ENCODE results near the gene DDRGK1. TPM values are rescaled to one million over a fixed set of nuclear protein-coding genes. Genes with fewer than 3 reads are reported as not detected.

The DDRGK1 gene
- total RNA-seq, 1 donor from 2014 or later, result 61.6 TPM

DNA sequence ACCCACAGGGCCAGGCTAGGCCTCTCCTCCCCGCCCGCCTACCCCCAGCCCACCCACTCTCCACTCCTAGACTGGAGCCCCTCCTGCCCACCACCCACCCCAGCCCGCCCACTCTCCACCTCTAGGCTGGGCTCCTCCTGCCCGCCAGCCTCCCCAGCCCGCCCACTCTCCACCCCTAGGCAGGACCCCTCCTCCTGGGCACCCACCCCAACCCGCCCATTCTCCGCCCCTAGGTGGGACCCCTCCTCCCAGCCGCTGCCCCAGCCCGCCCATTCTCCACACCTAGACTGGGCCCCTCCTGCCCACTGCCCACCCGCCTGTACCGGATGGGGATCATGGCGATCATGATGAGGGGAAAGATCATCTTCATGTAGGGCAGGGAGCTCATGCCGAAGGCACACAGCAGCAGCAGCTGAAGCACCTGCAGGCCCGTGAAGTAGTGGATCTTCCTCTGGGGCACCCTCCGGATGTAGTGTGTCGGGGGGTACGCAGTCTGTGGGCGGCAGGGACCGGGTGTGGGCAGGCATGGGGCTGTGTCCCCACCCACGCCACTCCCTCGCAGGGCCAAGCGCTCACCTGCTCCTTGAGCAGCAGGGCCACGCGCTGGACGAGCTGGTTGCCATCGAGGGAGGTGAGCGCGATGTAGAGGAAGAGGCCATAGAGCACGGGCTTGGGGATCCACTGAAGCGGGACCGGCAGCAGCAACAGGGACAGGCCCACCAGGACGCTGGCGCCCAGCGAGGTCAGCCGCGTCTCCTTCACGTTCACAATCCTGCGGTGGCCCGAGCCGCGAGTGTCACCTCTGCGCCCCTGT, 23.7 kb upstream of the DDRGK1 start:
- no peaks in the 10 kb centered on the region for H3K27me3 Mint-ChIP-seq
- H3K27ac Mint-ChIP-seq, result no peak overlapping the region
- H3K4me3 Mint-ChIP-seq, result no peak overlapping the region
- H3K4me1 Mint-ChIP-seq (ENCODE audit: unreplicated experiment), result no peaks in the 10 kb centered on the region
- no peaks in the 10 kb centered on the region for H3K36me3 Mint-ChIP-seq
- TF ChIP-seq, protein P1, sequence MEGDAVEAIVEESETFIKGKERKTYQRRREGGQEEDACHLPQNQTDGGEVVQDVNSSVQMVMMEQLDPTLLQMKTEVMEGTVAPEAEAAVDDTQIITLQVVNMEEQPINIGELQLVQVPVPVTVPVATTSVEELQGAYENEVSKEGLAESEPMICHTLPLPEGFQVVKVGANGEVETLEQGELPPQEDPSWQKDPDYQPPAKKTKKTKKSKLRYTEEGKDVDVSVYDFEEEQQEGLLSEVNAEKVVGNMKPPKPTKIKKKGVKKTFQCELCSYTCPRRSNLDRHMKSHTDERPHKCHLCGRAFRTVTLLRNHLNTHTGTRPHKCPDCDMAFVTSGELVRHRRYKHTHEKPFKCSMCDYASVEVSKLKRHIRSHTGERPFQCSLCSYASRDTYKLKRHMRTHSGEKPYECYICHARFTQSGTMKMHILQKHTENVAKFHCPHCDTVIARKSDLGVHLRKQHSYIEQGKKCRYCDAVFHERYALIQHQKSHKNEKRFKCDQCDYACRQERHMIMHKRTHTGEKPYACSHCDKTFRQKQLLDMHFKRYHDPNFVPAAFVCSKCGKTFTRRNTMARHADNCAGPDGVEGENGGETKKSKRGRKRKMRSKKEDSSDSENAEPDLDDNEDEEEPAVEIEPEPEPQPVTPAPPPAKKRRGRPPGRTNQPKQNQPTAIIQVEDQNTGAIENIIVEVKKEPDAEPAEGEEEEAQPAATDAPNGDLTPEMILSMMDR (conservative IDR thresholded peaks at IDR 0.05), result no peak
- no peaks in the 10 kb centered on the region for H3K9me3 Mint-ChIP-seq
- no peak for DNase-seq (ENCODE audit: extremely low spot score, unreplicated experiment)

DNA sequence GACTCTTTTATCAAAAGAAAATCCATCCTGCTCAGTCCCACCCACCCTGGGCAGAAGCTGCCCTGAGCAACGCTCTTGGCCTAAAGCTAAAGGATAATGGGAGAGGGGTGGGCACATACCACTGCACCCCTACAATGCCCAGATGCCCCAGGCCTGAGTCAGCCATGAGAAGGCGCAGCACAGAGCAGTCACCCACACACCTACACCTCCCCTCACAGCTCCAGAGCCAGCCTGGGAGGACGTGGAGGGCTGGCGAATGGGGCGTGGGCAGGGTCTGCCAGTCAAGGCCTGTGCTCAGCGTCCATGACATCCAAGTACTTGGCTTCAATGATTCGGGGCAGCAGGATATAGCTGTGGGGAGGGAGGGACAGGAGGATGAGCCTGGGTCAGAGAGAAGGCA, 23.0 kb upstream of the DDRGK1 start:
- no peak for DNase-seq (ENCODE audit: extremely low spot score, unreplicated experiment)
- Mint-ChIP-seq H3K27me3 (no peaks in the 10 kb centered on the region), H3K4me3 (no peak overlapping the region), H3K4me1 (ENCODE audit: unreplicated experiment) (no peaks in the 10 kb centered on the region), H3K36me3 (no peaks in the 10 kb centered on the region), H3K9me3 (no peaks in the 10 kb centered on the region), H3K27ac (no peak overlapping the region)
- TF ChIP-seq, protein P1 (conservative IDR thresholded peaks at IDR 0.05), result no peak

DNA sequence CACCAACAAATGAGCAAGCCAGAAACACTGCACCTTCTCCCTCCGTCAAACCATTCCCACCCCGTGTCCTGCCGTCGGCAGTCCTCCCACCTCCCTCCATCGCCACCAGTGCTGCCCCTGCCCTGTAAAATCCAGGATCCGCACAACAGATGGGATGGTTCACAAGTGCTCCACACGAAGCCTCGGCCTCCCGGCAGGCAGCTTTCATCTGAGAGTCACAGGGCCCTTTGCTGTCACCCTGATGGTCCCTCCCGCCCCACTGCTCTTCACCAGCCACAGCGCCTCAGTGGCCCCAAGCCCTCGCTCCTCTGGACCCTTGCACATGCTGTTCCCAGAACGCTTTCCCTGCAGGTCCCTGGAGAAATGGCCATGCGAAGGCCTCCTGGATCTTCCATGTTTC, 22.4 kb upstream of the DDRGK1 start:
- no peak for DNase-seq (ENCODE audit: extremely low spot score, unreplicated experiment)
- Mint-ChIP-seq H3K27ac (no peak overlapping the region), H3K36me3 (no peaks in the 10 kb centered on the region), H3K4me3 (no peak overlapping the region), H3K4me1 (ENCODE audit: unreplicated experiment) (no peaks in the 10 kb centered on the region), H3K9me3 (no peaks in the 10 kb centered on the region), H3K27me3 (no peaks in the 10 kb centered on the region)
- TF ChIP-seq, protein P1 (conservative IDR thresholded peaks at IDR 0.05), result no peak

- Mint-ChIP-seq H3K4me3 (no peak overlapping the region), H3K27me3 (no peaks in the 10 kb centered on the region), H3K36me3 (peaks cover 4% of the 10 kb centered on the region), H3K9me3 (no peaks in the 10 kb centered on the region), H3K27ac (no peak overlapping the region), H3K4me1 (ENCODE audit: unreplicated experiment) (no peaks in the 10 kb centered on the region)
- TF ChIP-seq, protein P1 (conservative IDR thresholded peaks at IDR 0.05), result no peak
- DNase-seq (ENCODE audit: extremely low spot score, unreplicated experiment), result no peak
Measured at GRCh38 chr20:3226093-3226492, 21.6 kb upstream of the DDRGK1 start.

- H3K9me3 Mint-ChIP-seq, result no peaks in the 10 kb centered on the region
- no peaks in the 10 kb centered on the region for H3K4me1 Mint-ChIP-seq (ENCODE audit: unreplicated experiment)
- no peak overlapping the region for H3K27ac Mint-ChIP-seq
- no peaks in the 10 kb centered on the region for H3K27me3 Mint-ChIP-seq
- no peak overlapping the region for H3K4me3 Mint-ChIP-seq
- TF ChIP-seq, protein P1 (conservative IDR thresholded peaks at IDR 0.05), result no peak
- DNase-seq (ENCODE audit: extremely low spot score, unreplicated experiment), result no peak
- H3K36me3 Mint-ChIP-seq, result peaks cover 5% of the 10 kb centered on the region
Measured at GRCh38 chr20:3224681-3225421, 20.4 kb upstream of the DDRGK1 start.

Measured in type B pancreatic cell (in vitro differentiated cells).